ENCODE results near the gene PELO.

GRCh38 chr5:52807037-52807436, 19.3 kb downstream of the PELO start:
- no peak for TF ChIP-seq CTCF (IDR thresholded peaks at IDR 0.05)
- TF ChIP-seq RCOR1 (IDR thresholded peaks at IDR 0.05; ENCODE audit: low read depth, low read length) = no peak
- TF ChIP-seq BHLHE40 (IDR thresholded peaks at IDR 0.05; ENCODE audit: low read depth, low read length) = no peak
- TF ChIP-seq ESRRA (IDR thresholded peaks at IDR 0.05; ENCODE audit: borderline replicate concordance, low read length) = no peak
- TF ChIP-seq PBX3 (IDR thresholded peaks at IDR 0.05) = no peak
- TF ChIP-seq GATA3 (IDR thresholded peaks at IDR 0.05; ENCODE audit: borderline replicate concordance) = no peak
- TF ChIP-seq MYC (IDR thresholded peaks at IDR 0.05; ENCODE audit: borderline replicate concordance, low read length) = no peak
- TF ChIP-seq ZNF302 (CRISPR knock-in tag; IDR thresholded peaks at IDR 0.05) = no peak
